Measurements from ENCODE around the gene GAST.
"Not testable (repeated sequence)": the region's sequence is repeated elsewhere in the genome, so short reads cannot be mapped to it uniquely, and the experiment has no call there.

Gene GAST

GRCh38 chr17:41684035-41684434, 28.1 kb upstream of the GAST start:
- no peak for DNase-seq

GRCh38 chr17:41685753-41686152, 26.4 kb upstream of the GAST start:
- DNase-seq = not testable (repeated sequence)

- no peak for DNase-seq
Observed at GRCh38 chr17:41686281-41686680, 25.9 kb upstream of the GAST start.

- DNase-seq = no peak
Observed at GRCh38 chr17:41687828-41688640, 24.1 kb upstream of the GAST start.

- peak; percentile 100 for DNase-seq
Observed at GRCh38 chr17:41688641-41689496, 23.3 kb upstream of the GAST start, which contains the start of gene EIF1. Gene EIF1 (plus strand): TSS chr17:41688885. CDS start chr17:41689039, 154 bp downstream.

- no peak for DNase-seq
Observed at GRCh38 chr17:41689497-41690299, 22.4 kb upstream of the GAST start.

GRCh38 chr17:41690497-41690896, 21.6 kb upstream of the GAST start:
- DNase-seq = no peak

GRCh38 chr17:41691031-41691777, 20.9 kb upstream of the GAST start:
- no peak for DNase-seq

GRCh38 chr17:41692722-41693521, 19.2 kb upstream of the GAST start:
- DNase-seq = no peak

- no peak for DNase-seq
Observed at GRCh38 chr17:41695134-41695661, 16.9 kb upstream of the GAST start.

- DNase-seq = peak; percentile 64
Observed at GRCh38 chr17:41695954-41696757, 16.0 kb upstream of the GAST start.

- DNase-seq = no peak
Observed at GRCh38 chr17:41697122-41697962, 14.8 kb upstream of the GAST start.

- DNase-seq = not testable (repeated sequence)
Observed at GRCh38 chr17:41700843-41701242, 11.3 kb upstream of the GAST start.

GRCh38 chr17:41702712-41703111, 9.4 kb upstream of the GAST start:
- no peak for DNase-seq

GRCh38 chr17:41705271-41705991, 6.7 kb upstream of the GAST start:
- no peak for DNase-seq

GRCh38 chr17:41707803-41708669, 4.1 kb upstream of the GAST start:
- DNase-seq = no peak

GRCh38 chr17:41710472-41711090, 1.6 kb upstream of the GAST start:
- no peak for DNase-seq
